HFF-Myc (cell line): ENCODE results near the gene TAX1BP1.

Source experiments
- DNase-seq: peaks from one replicate; pipeline ENCODE4 v3.0.0-alpha.2; 2011; ENCODE audit warnings: low read depth; ENCODE audit errors: extremely low read depth
- H3K4me3 ChIP-seq: replicated peaks from 2 replicates; pipeline ENCODE4 v1.5.1; 2011; ENCODE audit warnings: low read depth, mild to moderate bottlenecking, control low read depth, low read length
- TF ChIP-seq, protein P1 (sequence below): IDR thresholded peaks from 2 replicates; pipeline ENCODE4 v1.5.1; 2012; ENCODE audit warnings: mild to moderate bottlenecking, low read depth, low read length, control low read depth; ENCODE audit errors: missing control alignments

TAX1BP1 gene

DNA sequence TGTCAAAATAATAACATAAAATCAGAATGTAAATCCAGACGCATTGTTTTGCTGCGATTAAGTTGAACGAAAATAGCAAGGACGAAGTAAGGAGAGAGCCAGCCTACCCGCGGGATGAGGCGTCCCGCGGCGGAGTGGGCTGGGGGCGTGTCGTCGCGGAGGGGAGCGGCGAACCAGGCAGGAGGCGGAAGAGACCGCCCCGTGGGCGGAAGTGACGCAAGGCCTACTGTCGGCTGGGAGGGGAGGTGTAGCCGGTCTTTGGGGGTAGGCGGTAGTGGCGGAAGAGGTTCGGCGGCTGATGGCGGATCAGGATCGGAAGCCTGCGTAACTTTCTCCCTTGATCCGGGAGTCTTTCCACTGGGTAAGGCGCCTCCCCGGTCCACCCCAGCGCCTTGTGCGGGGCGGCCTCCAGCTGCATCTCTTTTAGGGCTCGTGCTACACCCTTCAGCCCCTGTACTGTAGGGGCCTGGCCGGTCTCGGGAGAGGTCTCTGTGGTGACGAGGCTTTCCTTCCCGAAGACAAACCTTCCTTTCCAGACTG lies at the start of gene TAX1BP1:
TSS of gene TAX1BP1 (plus strand) at position 254 of the 540 bp plus-strand sequence. CDS start 8,363 bp downstream, outside the sequence.
- peak; percentile 52 for DNase-seq
- TF ChIP-seq, protein P1, sequence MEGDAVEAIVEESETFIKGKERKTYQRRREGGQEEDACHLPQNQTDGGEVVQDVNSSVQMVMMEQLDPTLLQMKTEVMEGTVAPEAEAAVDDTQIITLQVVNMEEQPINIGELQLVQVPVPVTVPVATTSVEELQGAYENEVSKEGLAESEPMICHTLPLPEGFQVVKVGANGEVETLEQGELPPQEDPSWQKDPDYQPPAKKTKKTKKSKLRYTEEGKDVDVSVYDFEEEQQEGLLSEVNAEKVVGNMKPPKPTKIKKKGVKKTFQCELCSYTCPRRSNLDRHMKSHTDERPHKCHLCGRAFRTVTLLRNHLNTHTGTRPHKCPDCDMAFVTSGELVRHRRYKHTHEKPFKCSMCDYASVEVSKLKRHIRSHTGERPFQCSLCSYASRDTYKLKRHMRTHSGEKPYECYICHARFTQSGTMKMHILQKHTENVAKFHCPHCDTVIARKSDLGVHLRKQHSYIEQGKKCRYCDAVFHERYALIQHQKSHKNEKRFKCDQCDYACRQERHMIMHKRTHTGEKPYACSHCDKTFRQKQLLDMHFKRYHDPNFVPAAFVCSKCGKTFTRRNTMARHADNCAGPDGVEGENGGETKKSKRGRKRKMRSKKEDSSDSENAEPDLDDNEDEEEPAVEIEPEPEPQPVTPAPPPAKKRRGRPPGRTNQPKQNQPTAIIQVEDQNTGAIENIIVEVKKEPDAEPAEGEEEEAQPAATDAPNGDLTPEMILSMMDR, result no peak
- H3K4me3 ChIP-seq, result peak within 1 kb of the TSS; percentile 80

DNA sequence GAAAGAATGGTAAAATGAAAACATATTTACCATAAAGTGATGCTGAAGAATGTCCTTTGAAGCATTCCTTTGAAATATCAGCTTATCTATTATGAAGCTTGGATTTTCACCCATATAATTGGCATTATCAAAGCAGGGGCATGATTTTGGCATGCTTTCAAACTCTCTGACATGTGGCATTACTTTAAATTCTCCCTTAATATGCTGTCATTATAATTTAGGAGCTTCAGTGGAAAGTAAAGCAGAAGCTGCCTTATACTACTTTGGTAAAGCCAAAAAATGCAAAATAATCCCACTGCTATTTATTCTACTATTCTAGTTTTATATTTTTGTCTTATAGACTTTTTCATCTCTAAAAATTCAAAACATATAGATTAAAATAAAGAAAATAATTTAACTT lies 49.3 kb upstream of the TAX1BP1 start:
- H3K4me3 ChIP-seq, result no peak overlapping the region
- TF ChIP-seq, protein P1, result no peak
- no peak for DNase-seq

DNA sequence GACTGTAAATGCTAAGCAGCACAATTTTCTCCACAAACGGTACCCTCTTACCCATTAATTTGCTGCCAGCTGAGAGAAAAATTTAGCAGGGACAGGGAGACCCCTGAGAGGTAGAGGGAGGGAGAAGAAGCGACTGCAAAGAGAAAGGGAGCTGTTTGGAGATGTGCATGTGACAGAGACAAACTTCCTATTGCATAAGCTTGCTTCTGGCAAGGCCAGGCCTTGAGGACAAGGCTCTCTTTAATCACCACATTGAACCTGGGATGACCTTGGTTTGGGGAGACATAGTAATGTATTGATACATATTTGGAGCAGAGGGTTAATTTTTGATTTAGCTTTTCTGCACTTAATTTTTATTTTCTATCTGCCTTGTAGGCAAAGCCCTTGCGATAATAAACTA lies 46.2 kb upstream of the TAX1BP1 start:
- DNase-seq, result no peak
- H3K4me3 ChIP-seq, result no peak overlapping the region
- TF ChIP-seq, protein P1, result no peak

DNA sequence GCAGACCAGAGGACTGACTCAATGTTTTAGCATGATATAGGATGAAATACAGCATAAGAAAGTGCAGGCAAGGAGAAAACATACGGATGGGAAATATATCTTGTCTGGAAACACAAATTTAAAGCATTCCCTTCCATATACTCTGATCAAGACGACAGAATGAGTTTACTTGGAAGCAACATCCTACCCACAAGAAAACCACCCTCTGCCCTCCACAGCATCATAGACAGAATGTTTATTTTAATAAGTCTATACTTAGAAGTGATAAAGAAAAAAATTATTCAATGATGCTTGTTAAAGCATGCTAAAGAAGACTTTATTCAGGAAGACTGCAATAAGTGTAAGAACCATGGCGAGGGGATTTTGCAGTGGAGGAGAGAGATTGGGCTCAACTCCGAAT lies 44.9 kb upstream of the TAX1BP1 start:
- no peak for DNase-seq
- no peak overlapping the region for H3K4me3 ChIP-seq
- TF ChIP-seq, protein P1, result no peak

DNA sequence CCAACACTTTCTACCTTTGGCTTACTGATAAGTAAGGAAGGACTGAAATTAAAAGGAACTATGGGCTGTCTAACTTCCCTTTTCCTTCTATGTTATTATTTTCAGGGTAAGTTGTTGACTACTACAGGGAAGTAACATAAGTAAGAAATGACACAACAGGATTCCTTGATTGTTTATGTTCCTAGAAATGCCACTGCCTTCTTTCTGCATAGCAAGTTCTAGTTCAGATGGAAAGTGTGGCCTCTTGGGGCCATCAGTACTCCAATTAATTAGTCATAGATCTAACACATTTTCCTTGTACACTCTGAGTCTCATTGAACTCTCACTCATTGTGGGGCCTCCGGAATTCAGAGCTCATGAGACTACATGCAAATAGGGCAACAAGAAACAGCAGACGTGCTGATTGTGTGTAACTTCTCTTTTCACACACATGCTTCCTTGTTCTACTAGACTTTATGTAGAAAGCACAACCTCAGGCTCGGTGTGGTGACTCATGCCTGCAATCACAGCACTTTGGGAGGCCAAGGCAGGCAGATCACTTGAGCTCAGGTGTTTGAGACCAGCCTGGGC lies 42.0 kb upstream of the TAX1BP1 start:
- DNase-seq, result no peak
- no peak overlapping the region for H3K4me3 ChIP-seq
- TF ChIP-seq, protein P1, result no peak

DNA sequence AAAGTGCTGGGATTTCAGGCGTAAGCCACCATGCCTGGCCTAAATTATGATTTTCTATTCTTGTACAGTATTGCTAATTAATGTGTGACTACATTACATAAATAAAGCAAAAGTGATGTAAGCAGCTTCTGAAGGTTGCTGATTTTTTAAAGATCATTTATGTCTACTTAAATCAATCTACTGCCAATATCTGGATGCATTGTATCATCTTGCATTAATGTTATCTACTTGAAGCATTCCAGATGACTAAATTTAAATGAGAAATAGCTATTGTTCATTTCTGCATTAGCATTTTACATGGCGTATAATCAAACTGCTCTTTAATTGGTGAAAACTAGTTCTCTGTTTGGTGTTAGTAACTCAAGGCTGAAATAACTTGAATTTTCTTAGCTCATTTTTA lies 40.2 kb upstream of the TAX1BP1 start:
- H3K4me3 ChIP-seq, result no peak overlapping the region
- no peak for DNase-seq
- TF ChIP-seq, protein P1, result no peak

DNA sequence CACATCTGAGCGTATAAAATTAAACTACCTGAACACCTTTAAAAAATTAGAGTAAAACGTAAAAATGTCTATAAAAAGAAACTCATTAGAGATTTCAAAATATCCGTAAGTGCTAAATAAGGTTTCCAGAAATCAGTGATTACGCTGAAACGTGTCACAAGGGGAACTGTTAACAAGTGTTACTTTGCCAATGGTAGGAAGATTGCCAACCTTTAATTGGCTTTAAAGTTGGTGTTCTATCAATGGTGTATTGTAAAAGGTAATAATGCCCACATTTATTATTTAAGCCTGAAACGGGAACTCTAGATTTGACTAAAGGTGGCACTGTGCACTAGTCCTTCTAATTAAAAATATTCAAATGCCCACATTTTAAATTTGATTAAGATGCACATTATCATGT lies 39.5 kb upstream of the TAX1BP1 start:
- DNase-seq, result no peak
- H3K4me3 ChIP-seq, result no peak overlapping the region
- TF ChIP-seq, protein P1, result no peak
